Breast epithelium (tissue), 4 donors: ENCODE results near the gene BAX. TPM values are rescaled to one million over a fixed set of nuclear protein-coding genes. Genes with fewer than 3 reads are reported as not detected.
A peak's percentile ranks its signal among the peaks of the same experiment; 100 is the strongest.

Experiments
- DNase-seq, 2 donors: peaks; one replicate each; pipeline ENCODE4 v3.0.0-alpha.2; 2019; ENCODE audit warnings: low spot score in 2 of 2
- H3K27ac ChIP-seq, 2 donors: fragments of 200-600 bp; sonication (generic) in 1 of 2; one replicate each; pipeline ENCODE4 v1.5.1; 2016 to 2019; ENCODE audit warnings: mild to moderate bottlenecking in 1 of 2
- H3K27me3 ChIP-seq, 2 donors: fragments of 200-600 bp; sonication (generic) in 1 of 2; one replicate each; pipeline versions ENCODE4 v1.5.1 to v1.6.0; 2017 to 2019; ENCODE audit warnings: control low read depth in 1 of 2, mild to moderate bottlenecking in 1 of 2
- H3K36me3 ChIP-seq: fragments of 200-600 bp; one replicate; pipeline ENCODE4 v1.5.1; 2019
- H3K4me1 ChIP-seq, 2 donors: fragments of 200-600 bp; sonication (generic); one replicate each; pipeline ENCODE4 v1.5.1; 2016 to 2019; ENCODE audit warnings: control low read depth in 1 of 2
- H3K4me3 ChIP-seq, 3 donors: fragments of 200-600 bp; sonication (generic); 1 replicate in 2 of 3; 2 replicates in 1 of 3; pipeline ENCODE4 v1.5.1; 2016 to 2019; ENCODE audit warnings: mild to moderate bottlenecking in 3 of 3, moderate library complexity in 2 of 3
- H3K9me3 ChIP-seq, 2 donors: fragments of 200-600 bp; sonication (generic) in 1 of 2; one replicate each; pipeline ENCODE4 v1.5.1; 2016 to 2019; ENCODE audit warnings: control low read depth in 1 of 2
- POLR2A ChIP-seq: fragments of 450-650 bp; IDR thresholded peaks from one replicate; pipeline ENCODE4 v1.6.1; 2016; ENCODE audit warnings: antibody characterized with exemption, mild to moderate bottlenecking, moderate library complexity
- POLR2AphosphoS5 ChIP-seq, 3 donors: sonication (generic); formaldehyde crosslinking; IDR thresholded peaks; one replicate each; pipeline ENCODE4 v1.6.1; 2017; ENCODE audit warnings: antibody characterized with exemption in 3 of 3
- intact Hi-C: fragments of 100-400 bp; cut with DNase I; formaldehyde crosslinking; loops from one replicate; pipeline ENCODE4 v1.15.1; 2023; ENCODE audit warnings: low total_unique reads
- total RNA-seq, 3 donors: library from RNA; depleted of rRNA; stranded (reverse); fragments of >200 nt; gene quantifications; one replicate each; pipeline ENCODE4 v1.1.0, GENCODE V29; 2016
- TF ChIP-seq, protein P1 (sequence below), 3 donors: fragments of 450-650 bp; IDR thresholded peaks; one replicate each; pipeline ENCODE4 v1.5.1; 2016 to 2017; ENCODE audit warnings: antibody characterized with exemption in 3 of 3, mild to moderate bottlenecking in 3 of 3, moderate library complexity in 3 of 3

BAX gene
- total RNA-seq, 3 donors from 2014 or later, result 34.2 to 56.0 (median 36.0) TPM

DNA sequence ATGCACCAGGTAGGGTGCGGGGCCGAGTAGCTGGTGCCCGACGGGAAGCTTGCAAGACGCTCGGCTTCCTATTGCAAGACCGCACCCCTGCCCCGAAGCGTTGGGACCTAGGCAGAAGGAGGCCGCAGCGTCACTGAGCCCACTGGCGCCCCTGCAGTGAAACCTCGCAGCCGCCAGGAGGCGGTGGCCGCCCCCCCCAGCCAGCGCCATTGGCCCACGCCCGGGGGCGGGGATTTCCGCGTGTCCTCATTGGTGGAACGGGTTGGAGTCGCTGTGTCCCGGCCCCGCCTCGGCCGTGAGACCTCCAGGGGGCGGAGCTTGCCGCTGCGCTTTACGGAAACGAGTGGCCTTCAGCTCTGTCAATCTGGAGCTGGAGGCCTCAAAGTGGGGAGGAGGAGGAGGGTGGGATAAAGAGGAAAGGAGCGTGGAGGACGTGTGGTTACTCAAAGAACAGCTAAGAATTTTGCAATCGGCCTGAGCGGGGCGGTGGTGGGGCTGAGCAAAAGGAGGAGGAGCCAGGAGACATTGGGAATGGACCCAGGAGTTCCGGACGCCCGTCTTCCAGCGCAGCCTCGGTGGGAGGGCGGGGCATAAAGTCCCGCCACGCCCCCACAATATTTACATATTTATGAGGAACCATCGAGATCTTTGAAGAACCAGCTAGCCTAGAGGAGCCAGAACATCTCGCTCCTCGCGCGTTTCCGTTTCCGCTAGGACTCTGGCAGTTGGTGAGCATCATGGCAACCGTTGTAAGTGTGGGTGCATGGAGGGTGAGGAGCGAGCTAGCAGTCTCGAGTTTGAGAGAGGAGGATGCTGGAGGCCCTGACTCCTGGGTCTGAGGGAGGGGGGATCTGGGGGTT lies 38.7 kb downstream of the BAX start, which contains the start of the genes GYS1 and RUVBL2:
TSS of gene GYS1 (minus strand) at position 135 of the 860 bp plus-strand sequence. CDS start 197 bp downstream, outside the sequence.
TSS of gene RUVBL2 (plus strand) at position 713 of the 860 bp plus-strand sequence. CDS start at position 738, 25 bp downstream.
- TF ChIP-seq POLR2AphosphoS5 (IDR thresholded peaks at IDR 0.05), result peak; percentile 81 to 88 (median 81)
- TF ChIP-seq, protein P1, sequence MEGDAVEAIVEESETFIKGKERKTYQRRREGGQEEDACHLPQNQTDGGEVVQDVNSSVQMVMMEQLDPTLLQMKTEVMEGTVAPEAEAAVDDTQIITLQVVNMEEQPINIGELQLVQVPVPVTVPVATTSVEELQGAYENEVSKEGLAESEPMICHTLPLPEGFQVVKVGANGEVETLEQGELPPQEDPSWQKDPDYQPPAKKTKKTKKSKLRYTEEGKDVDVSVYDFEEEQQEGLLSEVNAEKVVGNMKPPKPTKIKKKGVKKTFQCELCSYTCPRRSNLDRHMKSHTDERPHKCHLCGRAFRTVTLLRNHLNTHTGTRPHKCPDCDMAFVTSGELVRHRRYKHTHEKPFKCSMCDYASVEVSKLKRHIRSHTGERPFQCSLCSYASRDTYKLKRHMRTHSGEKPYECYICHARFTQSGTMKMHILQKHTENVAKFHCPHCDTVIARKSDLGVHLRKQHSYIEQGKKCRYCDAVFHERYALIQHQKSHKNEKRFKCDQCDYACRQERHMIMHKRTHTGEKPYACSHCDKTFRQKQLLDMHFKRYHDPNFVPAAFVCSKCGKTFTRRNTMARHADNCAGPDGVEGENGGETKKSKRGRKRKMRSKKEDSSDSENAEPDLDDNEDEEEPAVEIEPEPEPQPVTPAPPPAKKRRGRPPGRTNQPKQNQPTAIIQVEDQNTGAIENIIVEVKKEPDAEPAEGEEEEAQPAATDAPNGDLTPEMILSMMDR (IDR thresholded peaks at IDR 0.05), result peak; percentile 99
- TF ChIP-seq POLR2A, result peak; percentile 65
- Histone ChIP-seq H3K27ac (peak within 1 kb of the TSS; percentile 89 to 93), H3K4me3 (peak within 1 kb of the TSS; percentile 80 to 88 (median 85)), H3K27me3 (no peaks in the 10 kb centered on the region), H3K36me3 (no peaks in the 10 kb centered on the region), H3K4me1 (peaks cover 10 to 19% of the 10 kb centered on the region in 2 donors), H3K9me3 (no peaks in the 10 kb centered on the region)
- intact Hi-C loops, result no loop called here
- DNase-seq, result peak; percentile 99

DNA sequence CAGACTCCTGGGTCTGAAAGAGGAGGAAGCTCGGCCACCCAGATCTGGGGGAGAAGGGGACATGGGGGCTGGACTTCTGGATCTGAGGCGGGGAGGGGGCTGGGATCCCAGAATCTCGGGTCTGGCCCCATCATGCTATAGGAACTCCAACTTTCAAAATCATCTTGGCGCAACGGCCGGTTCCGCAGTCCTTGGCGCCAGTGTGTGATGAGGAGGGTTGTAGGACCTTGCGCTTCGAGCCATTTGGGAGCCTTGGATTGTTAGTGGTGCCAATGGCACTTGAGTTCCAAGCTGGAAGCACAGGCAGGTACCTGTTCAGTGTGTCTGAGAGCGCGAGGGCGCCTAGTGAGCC lies 39.3 kb downstream of the BAX start:
- Histone ChIP-seq H3K9me3 (no peaks in the 10 kb centered on the region), H3K27ac (peak overlapping the region; percentile 89 to 93), H3K27me3 (no peaks in the 10 kb centered on the region), H3K36me3 (no peaks in the 10 kb centered on the region), H3K4me1 (peaks cover 10 to 19% of the 10 kb centered on the region in 2 donors), H3K4me3 (peak overlapping the region; percentile 80 to 88 (median 85))
- intact Hi-C loops, result no loop called here
- TF ChIP-seq POLR2AphosphoS5 (IDR thresholded peaks at IDR 0.05) (no peak), POLR2A (no peak)
- TF ChIP-seq, protein P1 (IDR thresholded peaks at IDR 0.05), result no peak
- no peak for DNase-seq

DNA sequence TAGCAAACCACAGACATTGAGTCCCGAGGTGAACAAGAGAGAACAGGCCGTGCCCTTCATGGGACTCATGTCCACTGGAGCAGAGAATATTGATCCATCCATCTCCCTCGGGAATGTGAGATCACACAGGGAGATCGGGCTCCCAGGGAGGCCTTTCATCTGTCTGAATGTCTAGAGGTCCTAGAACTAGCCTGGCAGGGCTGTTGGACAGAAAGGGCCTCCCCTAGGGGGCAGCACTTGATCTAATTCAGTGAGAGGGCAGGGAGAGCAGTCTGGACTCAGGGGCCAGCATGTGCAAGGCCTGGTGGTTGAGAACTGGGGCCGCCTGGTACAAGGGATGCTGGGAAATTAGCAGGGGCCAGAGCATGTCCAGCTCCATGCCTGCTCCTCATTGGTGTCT lies 43.3 kb downstream of the BAX start:
- Histone ChIP-seq H3K27ac (no peak overlapping the region), H3K36me3 (no peaks in the 10 kb centered on the region), H3K4me1 (peaks cover 0 to 2% of the 10 kb centered on the region in 2 donors), H3K9me3 (no peaks in the 10 kb centered on the region), H3K27me3 (no peaks in the 10 kb centered on the region), H3K4me3 (no peak overlapping the region)
- DNase-seq, result no peak
- intact Hi-C loops, result no loop called here
- TF ChIP-seq POLR2A, result no peak
- TF ChIP-seq, protein P1 (IDR thresholded peaks at IDR 0.05), result no peak
- no peak for TF ChIP-seq POLR2AphosphoS5 (IDR thresholded peaks at IDR 0.05)

DNA sequence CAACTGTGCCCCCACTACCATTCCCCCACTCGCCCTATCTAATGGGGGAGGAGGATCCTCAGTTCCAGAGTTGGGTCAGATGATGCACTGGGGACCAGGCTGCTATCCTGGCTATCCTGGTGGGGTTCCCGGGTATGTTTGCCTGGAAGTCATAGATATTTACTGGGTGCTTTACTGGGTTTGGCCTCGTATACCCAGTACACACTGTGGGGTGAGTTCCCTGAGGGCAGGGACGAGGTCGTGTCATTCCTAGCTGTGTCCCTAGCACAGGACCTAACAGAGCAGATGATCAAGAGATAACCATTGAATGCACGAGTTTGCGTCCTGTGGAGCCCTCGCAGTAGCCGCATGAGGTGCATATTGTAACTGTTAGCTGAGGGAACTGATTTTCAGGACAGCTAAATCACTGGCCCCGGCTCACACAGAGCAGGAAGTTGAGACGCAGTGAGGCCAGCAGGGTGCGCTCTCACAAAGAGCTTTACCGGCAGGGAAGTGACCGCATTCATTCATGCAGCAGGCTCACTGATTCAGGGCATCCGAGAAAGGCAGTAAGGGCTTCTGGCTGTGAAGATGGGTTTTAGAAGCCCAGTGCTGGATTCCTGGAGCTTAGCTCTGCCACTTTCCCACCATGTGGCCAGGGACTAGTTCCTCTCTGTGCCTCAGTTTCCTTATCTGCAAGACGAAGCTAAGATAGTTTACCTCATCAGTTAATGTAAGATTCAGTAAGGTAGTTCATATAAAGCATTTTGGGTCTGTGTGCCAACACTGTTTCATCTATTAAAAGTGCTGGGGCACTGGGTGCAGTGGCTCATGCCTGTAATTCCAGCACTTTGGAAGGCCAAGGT lies 45.0 kb downstream of the BAX start:
- no peaks in the 10 kb centered on the region for H3K27me3 ChIP-seq
- no peaks in the 10 kb centered on the region for H3K36me3 ChIP-seq
- no peaks in the 10 kb centered on the region for H3K4me1 ChIP-seq
- intact Hi-C loops, result no loop called here
- H3K4me3 ChIP-seq, result no peak overlapping the region
- no peak for DNase-seq
- no peaks in the 10 kb centered on the region for H3K9me3 ChIP-seq
- TF ChIP-seq POLR2A, result no peak
- TF ChIP-seq, protein P1 (IDR thresholded peaks at IDR 0.05), result peak in 1 of 3 donors; percentile 29
- H3K27ac ChIP-seq, result no peak overlapping the region
